GM23248 (cell line): Measurements from ENCODE around the gene ACP5.
"Not testable (repeated sequence)": the region's sequence is repeated elsewhere in the genome, so short reads cannot be mapped to it uniquely, and the experiment has no call there.

Experiments used
- EZH2 ChIP-seq: fragments of 200-600 bp; sonication (generic); IDR thresholded peaks from 2 replicates; pipeline ENCODE4 v1.6.1; 2018; ENCODE audit warnings: antibody characterized with exemption, mild to moderate bottlenecking; ENCODE audit not compliant: insufficient read depth, poor library complexity, severe bottlenecking
- EZH2phosphoT487 ChIP-seq: fragments of 200-600 bp; sonication (generic); IDR thresholded peaks from 2 replicates; pipeline ENCODE4 v1.6.1; 2018; ENCODE audit warnings: antibody characterized with exemption, moderate library complexity, mild to moderate bottlenecking, low read depth; ENCODE audit not compliant: insufficient read depth

DNA sequence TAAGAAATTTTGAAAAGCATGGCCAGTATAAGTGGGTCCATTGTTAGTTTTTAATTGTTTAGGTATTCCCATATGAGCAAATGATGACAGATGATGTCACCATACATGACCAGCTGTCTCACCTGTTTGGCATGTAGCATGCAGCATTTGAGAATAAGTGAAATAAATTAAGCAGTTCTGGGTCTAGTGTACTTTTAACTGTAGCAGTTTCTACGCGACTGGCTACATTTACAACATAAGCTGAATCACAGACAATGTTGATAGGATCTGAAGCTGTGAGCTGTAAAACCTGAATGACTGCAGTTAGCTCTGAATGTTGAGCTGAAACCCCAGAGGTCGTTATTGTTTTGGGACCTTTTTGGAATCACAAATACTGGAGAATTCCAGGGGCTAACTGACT is 45.0 kb upstream of the ACP5 start:
- not testable (repeated sequence) for TF ChIP-seq EZH2, EZH2phosphoT487
